Measurements from ENCODE around the gene GRM7.

The GRM7 gene

DNA sequence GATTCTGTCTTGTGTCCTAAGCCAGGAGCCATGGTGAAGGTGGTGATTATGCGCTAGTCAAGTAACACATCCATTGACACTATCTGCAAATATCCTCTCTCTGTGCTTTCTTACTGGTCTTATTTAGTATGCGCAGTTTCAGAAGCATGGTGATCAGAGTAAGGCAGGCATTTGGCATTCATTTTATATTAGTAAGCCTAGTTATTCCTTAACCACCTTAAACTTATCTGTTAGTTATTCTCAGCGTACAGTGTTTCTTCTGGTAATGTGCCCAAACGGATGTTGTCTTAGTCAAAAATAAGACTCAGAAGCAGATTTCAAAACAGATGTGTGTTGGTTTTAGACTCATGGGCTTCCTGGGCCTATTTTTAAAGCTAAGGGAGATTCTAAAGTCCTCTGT lies 329.2 kb downstream of the GRM7 start:
- Histone ChIP-seq H3K9me3 (no peaks in the 10 kb centered on the region), H3K27me3 (no peaks in the 10 kb centered on the region), H3K4me1 (no peaks in the 10 kb centered on the region), H3K36me3 (no peaks in the 10 kb centered on the region), H3K4me3 (ENCODE audit: low read depth, low read length) (no peak overlapping the region)
- TF ChIP-seq, protein P1, sequence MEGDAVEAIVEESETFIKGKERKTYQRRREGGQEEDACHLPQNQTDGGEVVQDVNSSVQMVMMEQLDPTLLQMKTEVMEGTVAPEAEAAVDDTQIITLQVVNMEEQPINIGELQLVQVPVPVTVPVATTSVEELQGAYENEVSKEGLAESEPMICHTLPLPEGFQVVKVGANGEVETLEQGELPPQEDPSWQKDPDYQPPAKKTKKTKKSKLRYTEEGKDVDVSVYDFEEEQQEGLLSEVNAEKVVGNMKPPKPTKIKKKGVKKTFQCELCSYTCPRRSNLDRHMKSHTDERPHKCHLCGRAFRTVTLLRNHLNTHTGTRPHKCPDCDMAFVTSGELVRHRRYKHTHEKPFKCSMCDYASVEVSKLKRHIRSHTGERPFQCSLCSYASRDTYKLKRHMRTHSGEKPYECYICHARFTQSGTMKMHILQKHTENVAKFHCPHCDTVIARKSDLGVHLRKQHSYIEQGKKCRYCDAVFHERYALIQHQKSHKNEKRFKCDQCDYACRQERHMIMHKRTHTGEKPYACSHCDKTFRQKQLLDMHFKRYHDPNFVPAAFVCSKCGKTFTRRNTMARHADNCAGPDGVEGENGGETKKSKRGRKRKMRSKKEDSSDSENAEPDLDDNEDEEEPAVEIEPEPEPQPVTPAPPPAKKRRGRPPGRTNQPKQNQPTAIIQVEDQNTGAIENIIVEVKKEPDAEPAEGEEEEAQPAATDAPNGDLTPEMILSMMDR (IDR thresholded peaks at IDR 0.05; ENCODE audit: low read depth, low read length): no peak
- DNase-seq: no peak

DNA sequence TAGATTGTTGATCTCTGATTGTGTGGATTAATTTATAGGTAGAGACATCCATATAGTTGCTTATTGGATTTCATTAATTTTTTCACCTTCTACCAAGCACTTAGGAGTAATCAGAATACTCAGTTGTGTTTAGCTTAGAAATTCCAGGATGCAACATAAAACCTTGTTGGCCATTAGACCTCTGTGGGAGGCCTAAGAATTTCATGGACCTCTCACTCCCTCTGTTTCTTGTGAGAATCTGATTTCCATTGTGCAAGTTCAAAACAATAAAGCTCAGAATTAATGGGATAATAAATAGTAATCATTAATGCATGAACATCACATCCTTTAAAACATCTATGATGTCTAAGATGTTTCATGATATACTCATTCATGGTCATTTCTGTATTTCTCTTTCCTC lies 332.4 kb downstream of the GRM7 start:
- no peaks in the 10 kb centered on the region for H3K36me3 ChIP-seq
- no peaks in the 10 kb centered on the region for H3K4me1 ChIP-seq
- no peaks in the 10 kb centered on the region for H3K9me3 ChIP-seq
- TF ChIP-seq, protein P1 (IDR thresholded peaks at IDR 0.05; ENCODE audit: low read depth, low read length): no peak
- no peaks in the 10 kb centered on the region for H3K27me3 ChIP-seq
- no peak overlapping the region for H3K4me3 ChIP-seq (ENCODE audit: low read depth, low read length)
- no peak for DNase-seq

DNA sequence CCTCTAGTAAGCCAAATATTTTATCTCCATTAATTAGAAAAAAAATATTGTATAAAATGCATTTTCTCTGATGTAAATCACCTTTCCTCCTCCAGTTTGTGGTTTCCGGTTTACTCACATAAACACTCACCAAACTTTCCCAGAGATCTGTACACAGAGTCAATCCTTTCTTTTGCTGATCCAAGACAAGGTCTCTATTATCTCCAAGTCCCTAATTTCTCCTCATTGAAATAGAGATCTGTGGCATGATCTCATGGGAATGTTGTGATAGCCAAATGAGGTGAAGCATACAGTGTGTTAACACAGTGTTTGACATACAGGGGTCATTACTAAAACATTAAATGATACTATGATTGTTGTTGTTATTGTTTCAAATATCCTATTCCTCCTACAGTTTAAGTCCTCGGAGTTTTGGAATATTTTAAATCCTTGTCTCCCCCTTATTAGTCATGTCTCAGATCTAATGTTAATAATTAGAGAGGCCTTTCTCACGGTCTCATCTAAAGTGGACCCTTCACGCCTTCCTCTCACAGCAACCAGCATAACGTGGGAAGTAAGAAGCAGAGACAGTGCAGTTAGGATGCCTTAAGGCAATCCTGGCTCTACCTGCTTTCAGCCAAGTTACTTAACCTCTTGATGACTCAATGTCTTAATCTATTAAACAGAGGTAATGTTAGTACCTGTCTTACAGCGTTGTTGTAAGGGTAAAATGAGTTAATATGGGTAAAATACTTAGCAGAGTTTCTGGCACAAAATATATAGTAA lies 333.3 kb downstream of the GRM7 start:
- no peak overlapping the region for H3K4me3 ChIP-seq (ENCODE audit: low read depth, low read length)
- no peaks in the 10 kb centered on the region for H3K27me3 ChIP-seq
- no peaks in the 10 kb centered on the region for H3K36me3 ChIP-seq
- no peaks in the 10 kb centered on the region for H3K4me1 ChIP-seq
- H3K9me3 ChIP-seq: no peaks in the 10 kb centered on the region
- no peak for DNase-seq
- TF ChIP-seq, protein P1 (IDR thresholded peaks at IDR 0.05; ENCODE audit: low read depth, low read length): no peak

DNA sequence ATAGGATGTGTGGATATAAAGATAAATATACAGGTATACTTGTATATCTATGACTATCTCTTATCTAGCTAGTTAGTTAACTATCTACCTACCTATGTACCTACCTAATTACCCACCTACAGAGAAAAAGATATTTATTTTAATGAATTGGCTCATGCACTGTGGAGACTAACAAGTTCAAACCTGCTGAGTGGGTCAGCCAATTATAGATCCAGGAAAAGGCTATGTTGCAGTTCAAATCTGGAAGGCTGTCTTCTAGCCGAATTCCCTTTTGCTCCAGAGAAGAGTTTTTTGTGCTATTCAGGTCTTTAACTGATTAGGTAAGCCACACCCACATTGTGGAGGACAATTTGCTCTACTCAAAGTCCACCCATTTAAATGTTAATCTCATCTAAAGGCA lies 335.0 kb downstream of the GRM7 start:
- no peaks in the 10 kb centered on the region for H3K4me1 ChIP-seq
- no peaks in the 10 kb centered on the region for H3K27me3 ChIP-seq
- no peak overlapping the region for H3K4me3 ChIP-seq (ENCODE audit: low read depth, low read length)
- TF ChIP-seq, protein P1 (IDR thresholded peaks at IDR 0.05; ENCODE audit: low read depth, low read length): no peak
- no peaks in the 10 kb centered on the region for H3K36me3 ChIP-seq
- no peak for DNase-seq
- no peaks in the 10 kb centered on the region for H3K9me3 ChIP-seq

DNA sequence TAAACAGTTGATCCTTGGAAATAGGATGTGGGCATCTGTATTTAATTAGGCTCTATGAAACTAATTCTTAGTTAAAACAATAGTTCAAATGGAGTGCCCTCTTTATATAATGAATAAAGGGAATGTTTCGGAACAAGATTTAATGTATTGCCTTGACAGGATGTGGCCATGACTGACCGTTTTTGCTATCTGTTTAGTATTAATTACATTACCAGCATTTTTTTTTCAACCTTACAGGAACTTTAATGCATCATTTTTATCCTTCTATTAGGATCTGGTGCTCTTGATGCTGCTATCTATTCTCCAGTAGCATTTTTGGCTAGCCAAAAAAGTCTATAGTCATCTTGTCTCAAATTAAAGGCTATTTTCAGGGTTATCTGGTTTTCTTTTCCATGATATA lies 340.9 kb downstream of the GRM7 start:
- TF ChIP-seq, protein P1 (IDR thresholded peaks at IDR 0.05; ENCODE audit: low read depth, low read length): no peak
- Histone ChIP-seq H3K4me1 (no peaks in the 10 kb centered on the region), H3K36me3 (no peaks in the 10 kb centered on the region), H3K9me3 (no peaks in the 10 kb centered on the region), H3K4me3 (ENCODE audit: low read depth, low read length) (no peak overlapping the region), H3K27me3 (no peaks in the 10 kb centered on the region)
- no peak for DNase-seq

DNA sequence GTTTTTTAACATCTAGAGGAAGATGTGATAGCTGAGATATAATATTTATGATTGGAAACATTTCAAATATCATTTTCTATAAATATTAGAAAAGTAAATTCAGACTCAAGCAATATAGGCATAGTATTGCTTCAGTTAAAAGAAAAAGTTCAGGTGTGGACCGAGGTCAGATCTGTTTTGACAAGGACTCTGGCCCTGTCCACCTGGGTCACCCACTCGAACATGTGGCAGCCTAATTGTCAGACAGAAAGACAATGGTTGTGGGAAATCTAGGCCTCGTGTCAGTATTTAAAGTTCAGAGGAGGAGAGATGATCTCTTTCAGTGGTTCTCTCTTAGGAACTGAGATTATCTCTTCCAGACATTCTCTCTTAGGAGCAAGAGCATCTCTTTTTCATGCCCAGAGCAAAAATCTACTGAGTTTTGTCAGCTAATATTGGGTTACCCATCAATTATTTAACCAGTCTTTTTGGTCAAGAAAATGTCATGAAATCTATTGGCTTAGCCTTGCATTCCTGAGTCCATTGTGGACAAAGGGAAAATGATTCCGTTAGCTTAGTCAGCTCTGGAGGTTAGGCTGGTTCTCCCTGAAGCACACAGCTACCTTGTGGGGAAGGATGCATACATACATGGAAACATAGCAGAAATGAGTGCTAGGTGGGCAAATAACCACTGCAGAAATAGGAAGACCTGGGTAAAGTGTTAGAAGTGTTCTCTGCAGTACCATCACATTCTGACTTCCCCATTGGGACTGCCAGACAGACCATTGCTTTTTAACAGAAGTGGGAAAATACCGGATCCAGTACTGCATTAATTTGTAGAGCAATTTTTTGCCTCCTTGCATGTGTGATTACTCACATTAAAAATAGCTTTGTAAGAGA lies 343.3 kb downstream of the GRM7 start:
- H3K27me3 ChIP-seq: no peaks in the 10 kb centered on the region
- no peak for DNase-seq
- H3K9me3 ChIP-seq: no peaks in the 10 kb centered on the region
- H3K36me3 ChIP-seq: no peaks in the 10 kb centered on the region
- TF ChIP-seq, protein P1 (IDR thresholded peaks at IDR 0.05; ENCODE audit: low read depth, low read length): no peak
- H3K4me1 ChIP-seq: no peaks in the 10 kb centered on the region
- no peak overlapping the region for H3K4me3 ChIP-seq (ENCODE audit: low read depth, low read length)
